Stimulated activated CD4-positive, alpha-beta T cell treated with anti-CD3 and anti-CD28 coated beads, Interleukin-1b, Interleukin-23, amount 100 ng/mL, for 24 hours (primary cell): ENCODE measurements around the gene OLIG3.

ENCODE experiments used
- DNase-seq, 4 experiments: peaks; one replicate each; pipeline ENCODE4 v3.0.0-alpha.2; 2020; ENCODE audit warnings: low read depth in 4 of 4, low spot score in 1 of 4

Gene OLIG3

DNA sequence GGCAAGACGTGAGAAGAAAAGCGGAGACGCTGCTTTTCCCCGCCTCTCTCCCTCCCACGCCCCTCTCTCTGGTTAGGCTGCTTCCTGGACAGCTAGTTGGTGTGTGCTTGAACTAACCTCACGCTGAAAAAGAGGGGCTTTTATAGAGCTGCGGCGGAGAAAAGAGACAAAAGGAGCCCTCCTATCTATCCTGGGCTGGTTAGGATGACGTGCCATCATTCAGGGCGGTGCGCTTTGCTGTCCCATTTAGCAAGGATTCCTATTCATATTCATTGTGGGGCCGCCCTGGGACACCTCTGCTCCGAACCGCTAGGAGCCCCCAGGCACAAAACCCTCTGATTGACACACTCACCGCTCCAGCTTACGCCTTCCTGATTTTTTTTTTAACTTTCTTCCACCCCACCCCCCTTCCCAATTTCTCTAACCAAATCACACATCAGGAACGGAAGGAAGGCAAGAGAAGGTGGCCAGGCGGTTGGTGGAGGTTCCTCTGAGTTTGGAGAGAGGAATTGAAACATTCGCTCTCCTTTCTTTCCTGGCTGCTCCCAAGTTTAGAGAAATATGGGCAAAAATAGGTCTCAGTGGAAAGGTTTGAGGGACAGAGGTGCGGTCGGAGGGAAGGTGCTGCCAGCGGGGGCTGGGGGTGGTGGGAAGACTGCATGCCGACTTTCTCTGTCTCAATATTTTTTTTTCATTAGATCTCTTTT, at the start of gene OLIG3:
TSS of gene OLIG3 (minus strand) at position 114 of the 707 bp plus-strand sequence. CDS start 224 bp downstream, outside the sequence.
- no peak for DNase-seq

DNA sequence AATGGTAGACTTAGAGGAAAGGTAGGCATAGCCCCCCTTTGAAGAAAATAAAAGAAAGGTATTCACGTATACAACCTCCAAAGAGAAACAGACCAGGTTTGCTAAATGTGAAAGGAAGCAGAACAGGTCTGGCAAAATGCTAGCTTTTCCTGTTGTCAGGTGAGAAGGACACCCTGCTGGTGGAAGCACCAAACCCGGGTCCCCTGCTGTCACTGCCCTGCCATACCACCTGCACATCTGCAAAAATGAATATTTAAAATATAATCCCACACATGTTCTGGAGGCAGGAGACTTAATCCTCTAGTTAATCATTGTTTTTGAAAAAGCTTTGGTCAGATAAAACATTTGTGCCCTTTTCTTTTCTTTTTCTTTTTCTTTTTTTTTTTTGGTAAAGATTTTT, 48.9 kb upstream of the OLIG3 start:
- DNase-seq = no peak

DNA sequence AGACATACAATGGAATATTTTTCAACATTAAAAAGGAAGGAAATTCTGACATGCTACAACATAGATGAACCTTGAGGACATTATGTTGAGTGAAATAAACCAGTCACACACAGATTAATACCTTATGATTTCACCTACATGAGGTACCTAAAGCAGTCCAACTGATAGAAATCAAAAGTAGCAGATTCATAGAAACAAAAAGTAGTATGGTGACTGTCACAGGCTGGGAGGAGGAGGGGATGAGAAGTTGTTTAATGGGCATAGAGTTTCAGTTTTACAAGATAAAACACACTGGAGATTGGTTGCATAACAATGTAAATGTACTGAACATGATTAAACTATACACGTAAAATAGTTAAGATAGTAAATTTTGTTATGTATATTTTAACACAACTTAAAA, 48.5 kb upstream of the OLIG3 start:
- DNase-seq = no peak

- no peak for DNase-seq
These were observed 47.4 kb upstream of the OLIG3 start for GRCh38 chr6:137541534-137542063.

GRCh38 chr6:137536104-137536773, 42.0 kb upstream of the OLIG3 start:
- DNase-seq = no peak

DNA sequence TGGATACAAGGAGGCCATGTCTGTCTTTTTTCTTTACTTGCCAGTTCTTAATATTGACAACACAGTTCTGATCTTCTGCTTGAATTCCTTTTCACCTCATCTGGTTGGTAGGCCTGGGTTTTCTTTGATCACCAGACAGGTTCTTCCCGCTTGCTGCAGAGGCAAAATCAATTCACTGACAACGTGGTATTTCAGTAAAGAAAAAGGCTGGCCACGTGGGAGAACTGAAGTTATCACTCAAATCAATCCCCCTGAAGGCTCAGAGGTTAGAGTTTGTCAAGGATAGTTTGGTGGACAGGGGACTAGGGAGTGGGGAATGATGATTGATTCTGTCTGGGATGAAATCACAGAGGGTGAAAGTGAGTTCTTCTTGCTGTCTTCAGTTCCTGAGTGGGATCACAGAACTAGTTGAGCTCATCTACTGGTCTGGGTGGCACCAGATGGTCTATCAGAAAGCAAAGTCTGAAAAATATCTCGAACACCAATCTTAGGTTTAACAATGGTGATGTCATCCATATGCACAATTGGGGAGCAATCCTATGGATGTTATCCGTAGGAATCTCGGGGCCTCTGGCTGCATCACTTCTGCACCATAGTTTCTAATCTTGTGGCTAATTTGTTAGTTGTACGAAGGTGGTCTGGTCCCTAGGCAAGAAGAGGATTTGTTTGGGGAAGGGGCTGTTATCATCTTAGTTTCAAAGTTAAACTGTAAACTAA, 37.3 kb upstream of the OLIG3 start:
- no peak for DNase-seq

DNA sequence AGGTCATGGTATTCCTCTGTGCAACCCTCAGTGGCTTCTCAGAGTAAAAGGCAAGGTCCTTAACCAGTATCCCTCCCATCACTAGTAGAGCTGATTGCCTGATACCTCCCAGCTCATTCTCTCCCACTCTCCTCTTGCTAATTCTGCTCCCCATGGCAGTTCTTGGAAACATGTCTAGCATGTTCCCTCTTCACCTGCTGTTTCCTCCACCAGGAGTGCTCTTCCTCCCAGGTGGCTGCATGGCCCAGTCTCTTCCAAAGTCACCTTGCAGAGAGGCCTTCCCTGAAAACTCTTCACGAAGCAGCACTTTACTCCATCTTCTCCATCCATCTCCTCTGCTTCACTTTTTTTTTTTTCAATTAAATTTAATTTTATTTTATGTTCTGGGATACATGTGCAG, 36.2 kb upstream of the OLIG3 start:
- DNase-seq = no peak

- DNase-seq = no peak
These were observed 28.6 kb upstream of the OLIG3 start for GRCh38 chr6:137522831-137523230.

DNA sequence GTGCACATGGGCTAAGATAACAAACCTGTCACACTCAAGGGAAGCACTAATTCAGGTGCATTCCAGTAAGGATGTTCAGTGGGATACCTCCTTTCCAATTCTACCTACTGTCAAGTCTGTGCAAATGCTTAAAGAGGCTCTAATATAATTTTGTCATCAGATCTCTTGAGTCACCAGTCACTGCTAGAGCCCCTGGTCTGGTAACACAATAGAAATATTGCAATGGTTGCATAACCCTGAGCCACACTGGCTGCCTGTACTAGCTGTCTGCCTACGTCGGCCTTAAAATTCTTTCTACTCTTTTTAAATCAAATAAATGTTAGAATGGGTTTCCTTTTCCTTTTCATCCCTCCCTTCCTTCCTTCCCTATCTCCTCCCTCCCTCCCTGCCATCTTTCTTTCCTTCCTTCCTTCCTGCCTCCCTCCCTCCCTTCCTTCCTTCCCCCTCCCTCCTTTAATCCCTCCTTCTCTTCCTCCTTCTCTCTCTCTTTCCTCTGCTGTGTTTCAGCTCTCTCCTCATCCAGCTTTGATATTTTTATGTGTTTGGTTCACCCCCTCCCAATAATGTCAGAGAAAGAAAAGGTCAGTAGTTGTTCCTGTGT, 28.1 kb upstream of the OLIG3 start:
- no peak for DNase-seq

DNA sequence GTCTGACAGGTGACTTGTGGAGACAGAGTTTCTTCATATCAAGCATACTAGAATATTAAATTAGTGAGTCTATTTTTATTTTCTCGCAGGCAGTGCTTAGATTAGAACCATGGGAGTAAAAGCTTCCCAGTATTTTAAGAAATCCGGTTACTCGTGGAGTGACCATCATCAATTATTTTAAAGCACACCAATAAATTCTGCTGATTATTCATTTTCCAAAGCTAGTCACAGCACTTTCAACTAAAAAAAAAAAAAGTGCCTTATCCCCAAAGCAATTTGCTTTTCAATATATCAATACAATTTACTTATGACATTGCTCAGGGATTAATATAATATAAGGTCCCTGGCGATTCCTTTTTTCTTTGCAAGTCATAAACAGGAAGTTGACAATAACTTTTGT, 26.3 kb upstream of the OLIG3 start:
- DNase-seq = no peak

- no peak for DNase-seq
These were observed 25.5 kb upstream of the OLIG3 start for GRCh38 chr6:137519629-137520176.

GRCh38 chr6:137518386-137518983, 24.3 kb upstream of the OLIG3 start:
- DNase-seq = no peak

- no peak for DNase-seq
These were observed 20.2 kb upstream of the OLIG3 start for GRCh38 chr6:137514418-137514817.

DNA sequence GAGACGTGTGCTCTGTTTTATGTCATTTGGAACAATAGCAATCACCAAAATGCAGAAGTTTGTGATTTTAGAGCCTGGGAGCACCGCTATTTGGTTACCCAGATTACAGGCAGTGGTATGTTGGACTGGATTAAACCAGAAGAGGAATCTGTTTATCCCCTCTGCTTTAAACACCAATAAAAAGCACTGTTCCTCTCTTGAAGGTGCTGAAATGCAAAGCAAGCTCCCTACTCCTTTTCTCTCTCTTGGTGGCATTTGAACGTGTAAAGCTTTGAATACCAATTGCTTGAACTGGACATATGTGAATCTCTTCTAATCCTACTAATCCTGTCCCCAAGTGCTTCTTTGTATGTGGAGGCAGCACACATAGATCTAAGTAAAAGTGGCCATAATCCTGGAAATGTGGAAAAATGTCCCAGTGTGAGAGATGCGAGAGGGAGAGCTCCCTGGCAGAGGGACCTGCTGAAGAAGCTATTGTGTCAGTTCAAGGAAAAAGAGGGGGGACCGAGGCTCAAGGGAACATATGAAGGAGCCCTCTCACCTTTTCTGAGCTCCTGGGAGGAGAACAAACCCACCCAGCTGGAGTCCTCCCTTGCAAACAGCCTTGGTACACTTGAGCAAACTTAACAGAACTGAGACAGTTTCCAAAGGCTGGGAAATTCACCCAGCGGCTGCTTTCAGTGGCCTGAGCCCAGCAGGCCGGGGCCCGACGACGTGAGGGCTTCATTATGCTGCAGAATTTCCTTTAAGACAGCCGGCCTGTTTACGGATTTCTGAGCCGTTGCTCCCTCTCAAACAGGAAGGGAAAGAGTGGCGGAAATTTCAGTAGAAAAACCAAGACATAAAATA, 18.8 kb upstream of the OLIG3 start:
- DNase-seq = no peak

DNA sequence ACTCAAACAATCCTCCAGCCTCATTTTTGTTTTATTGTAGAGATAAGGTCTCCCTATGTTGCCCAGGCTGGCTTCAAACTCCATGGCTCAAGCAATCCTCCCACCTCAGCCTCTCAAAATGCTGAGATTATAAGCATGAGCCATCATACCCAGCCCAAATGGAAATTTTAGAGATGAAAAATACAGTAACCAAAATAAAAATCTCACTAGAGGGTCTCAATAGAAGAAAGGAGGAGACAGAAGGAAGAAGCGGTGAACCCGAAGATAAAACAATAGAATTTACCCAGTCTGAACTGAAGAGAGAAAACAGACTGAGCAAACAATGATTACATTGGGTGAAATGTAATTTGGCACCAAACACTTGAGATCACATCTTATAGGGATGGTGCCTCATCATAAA, 16.7 kb upstream of the OLIG3 start:
- DNase-seq = no peak

DNA sequence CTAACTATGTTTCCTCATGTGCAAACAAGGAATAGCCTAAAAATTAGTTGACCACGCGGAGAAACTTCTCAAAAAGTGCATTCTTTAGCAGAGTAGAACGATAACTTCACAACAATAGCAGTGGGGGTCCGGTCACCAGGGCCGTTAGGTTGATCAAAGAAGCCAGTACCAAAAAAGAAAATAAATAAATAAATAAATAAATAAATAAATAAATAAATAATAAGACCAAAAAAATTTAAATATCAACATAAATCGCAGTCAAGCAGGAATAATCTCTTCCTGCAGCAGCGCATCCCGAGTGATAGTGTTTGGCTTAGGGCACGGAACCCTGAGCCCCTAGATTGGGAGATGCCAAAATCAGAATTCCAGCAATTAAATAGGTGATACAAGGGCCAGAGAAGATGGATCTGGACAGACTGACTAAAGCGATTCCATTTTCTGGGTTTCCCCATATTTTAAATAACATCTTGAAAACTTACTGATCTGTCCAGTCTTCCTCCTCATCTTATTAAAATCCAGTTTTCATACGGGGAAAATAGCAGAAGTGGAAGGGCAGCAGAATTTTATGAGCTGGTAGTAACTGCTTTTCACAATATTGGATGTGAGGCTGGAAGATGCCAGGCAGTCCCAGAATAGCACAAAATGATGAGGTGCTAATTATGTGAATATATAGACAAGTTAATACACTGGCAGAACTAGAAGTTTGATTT, 4.4 kb upstream of the OLIG3 start:
- DNase-seq = no peak

DNA sequence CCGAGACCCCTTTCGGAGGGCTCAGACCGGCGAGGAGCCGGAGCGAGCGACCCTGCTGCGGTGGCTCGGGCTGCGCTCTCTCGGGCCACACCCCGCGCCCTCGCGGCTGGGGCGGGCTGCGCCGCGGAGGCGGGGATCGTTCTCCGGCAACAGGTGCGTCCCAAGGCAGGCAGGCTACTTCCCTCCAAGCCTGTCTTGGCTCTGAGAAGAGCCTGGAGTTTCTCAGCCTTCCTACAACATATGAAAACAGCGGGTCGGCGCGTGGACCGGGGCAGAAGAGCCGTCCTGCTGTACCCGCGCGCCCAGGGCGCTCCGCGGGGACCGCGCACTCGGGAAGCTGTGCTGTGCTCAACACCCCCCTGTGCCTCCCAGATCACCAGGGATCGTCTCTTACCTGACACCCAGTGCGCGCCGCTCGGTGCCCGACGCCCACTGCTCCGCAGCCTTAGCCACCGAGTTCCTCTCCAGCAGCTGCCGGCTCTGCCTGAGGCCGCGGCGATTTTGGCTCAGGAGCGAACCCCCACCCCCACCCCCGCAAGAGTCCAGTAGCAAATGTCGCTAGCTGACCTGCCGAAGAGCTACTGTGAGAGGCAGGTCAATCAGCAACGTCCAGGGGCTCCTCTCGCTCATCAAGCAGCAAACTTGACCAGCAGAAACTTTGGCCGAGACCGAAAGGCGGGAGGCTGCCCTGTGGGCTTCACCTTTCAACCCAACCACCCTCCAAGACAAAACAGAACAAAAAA, 3.7 kb upstream of the OLIG3 start:
- no peak for DNase-seq

DNA sequence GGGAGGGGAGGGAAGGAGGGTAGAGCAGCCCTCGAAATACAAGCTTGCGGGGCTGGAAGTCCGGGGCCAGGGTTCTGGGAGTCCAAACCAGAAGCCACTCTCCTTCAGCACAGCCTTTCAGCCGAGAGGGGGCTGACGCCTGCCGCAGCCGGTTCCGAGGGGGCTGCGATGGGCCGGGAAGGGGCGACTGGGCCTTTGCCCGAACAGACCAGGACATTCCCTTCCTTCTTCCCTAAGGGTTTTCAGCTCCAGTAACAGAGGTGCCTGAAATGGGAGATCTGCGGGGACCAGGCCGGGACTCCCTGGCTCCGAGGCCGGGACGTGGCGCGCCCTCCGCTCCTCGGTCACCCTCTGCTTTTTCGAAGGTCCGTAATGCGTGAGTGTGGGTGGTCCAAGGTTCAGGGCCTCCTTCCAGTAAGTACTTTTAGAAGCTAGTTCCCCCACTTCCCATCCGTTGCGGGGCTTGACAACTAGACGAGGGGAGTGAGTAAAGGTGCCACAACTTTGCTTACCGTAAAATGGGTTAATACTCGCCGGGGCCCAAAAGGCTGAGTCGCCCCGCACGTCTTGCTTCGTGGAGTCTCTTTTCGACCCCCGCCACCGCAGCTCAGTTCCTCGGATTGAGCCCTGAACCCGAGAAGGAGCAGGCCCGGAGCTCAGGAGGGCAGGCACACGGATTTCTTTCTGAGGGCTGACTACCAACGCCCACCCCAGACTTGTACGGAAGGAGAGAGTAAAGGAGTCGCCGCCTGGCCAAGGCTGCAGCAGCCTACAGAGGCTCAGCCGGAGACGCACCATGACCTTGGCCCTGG, 2.9 kb upstream of the OLIG3 start:
- DNase-seq = no peak
